IgD-negative memory B cell (primary cell): ENCODE data around the gene C5orf46. TPM values are rescaled to one million over a fixed set of nuclear protein-coding genes. Genes with fewer than 3 reads are reported as not detected.

ENCODE experiments used
- H3K27ac Mint-ChIP-seq, 3 donors: one replicate each; pipeline ENCODE4 v1.8.0; 2020 to 2022; ENCODE audit warnings: mild to moderate bottlenecking in 3 of 3, mixed read lengths in 3 of 3, moderate library complexity in 1 of 3
- H3K27me3 Mint-ChIP-seq: one replicate; pipeline ENCODE4 v1.8.0; 2021; ENCODE audit warnings: mixed read lengths
- H3K36me3 Mint-ChIP-seq: one replicate; pipeline ENCODE4 v1.8.0; 2020; ENCODE audit warnings: mild to moderate bottlenecking, mixed read lengths
- H3K4me1 Mint-ChIP-seq, 3 donors: one replicate each; pipeline ENCODE4 v1.8.0; 2020 to 2022; ENCODE audit warnings: mixed read lengths in 3 of 3, mild to moderate bottlenecking in 1 of 3
- H3K4me3 Mint-ChIP-seq, 4 donors: one replicate each; pipeline ENCODE4 v1.8.0; 2020 to 2022; ENCODE audit warnings: mild to moderate bottlenecking in 4 of 4, mixed read lengths in 4 of 4, moderate library complexity in 3 of 4
- H3K9me3 Mint-ChIP-seq, 3 donors: one replicate each; pipeline ENCODE4 v1.8.0; 2020 to 2021; ENCODE audit warnings: mixed read lengths in 3 of 3, mild to moderate bottlenecking in 1 of 3
- polyA plus RNA-seq: library from polyadenylated mRNA; unstranded; fragments of 300-500 nt; fragmentation: Illumina TruSeq; gene quantifications from one replicate; pipeline ENCODE4 v1.2.3, GENCODE V29; 2021

Gene C5orf46
- polyA plus RNA-seq, 1 donor from 2014 or later: not detected

GRCh38 chr5:147855774-147856069 lies 50.6 kb downstream of the C5orf46 start:
- Mint-ChIP-seq H3K27ac (no peak overlapping the region), H3K27me3 (peaks cover 3% of the 10 kb centered on the region), H3K4me3 (no peak overlapping the region), H3K36me3 (peaks cover 3% of the 10 kb centered on the region), H3K9me3 (peaks cover 0 to 3% (median 0%) of the 10 kb centered on the region in 3 donors), H3K4me1 (no peaks in the 10 kb centered on the region)

- Mint-ChIP-seq H3K9me3 (peaks cover 0 to 3% (median 0%) of the 10 kb centered on the region in 3 donors), H3K4me1 (no peaks in the 10 kb centered on the region), H3K27me3 (peaks cover 3% of the 10 kb centered on the region), H3K4me3 (no peak overlapping the region), H3K27ac (no peak overlapping the region), H3K36me3 (peaks cover 3% of the 10 kb centered on the region)
Measured at GRCh38 chr5:147854894-147855773, 51.2 kb downstream of the C5orf46 start.

GRCh38 chr5:147854331-147854730 lies 52.0 kb downstream of the C5orf46 start:
- Mint-ChIP-seq H3K27me3 (peaks cover 3% of the 10 kb centered on the region), H3K4me1 (no peaks in the 10 kb centered on the region), H3K36me3 (peaks cover 3% of the 10 kb centered on the region), H3K4me3 (no peak overlapping the region), H3K9me3 (peaks cover 0 to 3% (median 0%) of the 10 kb centered on the region in 3 donors), H3K27ac (no peak overlapping the region)

- Mint-ChIP-seq H3K4me1 (no peaks in the 10 kb centered on the region), H3K4me3 (no peak overlapping the region), H3K36me3 (peaks cover 3% of the 10 kb centered on the region), H3K27ac (no peak overlapping the region), H3K27me3 (peaks cover 7% of the 10 kb centered on the region), H3K9me3 (peaks cover 0 to 3% (median 0%) of the 10 kb centered on the region in 3 donors)
Measured at GRCh38 chr5:147853372-147853987, 52.9 kb downstream of the C5orf46 start.

- Mint-ChIP-seq H3K4me3 (no peak overlapping the region), H3K9me3 (peaks cover 0 to 3% (median 0%) of the 10 kb centered on the region in 3 donors), H3K27me3 (peaks cover 8% of the 10 kb centered on the region), H3K4me1 (no peaks in the 10 kb centered on the region), H3K27ac (no peak overlapping the region), H3K36me3 (peaks cover 3% of the 10 kb centered on the region)
Measured at GRCh38 chr5:147852365-147852764, 54.0 kb downstream of the C5orf46 start.

DNA sequence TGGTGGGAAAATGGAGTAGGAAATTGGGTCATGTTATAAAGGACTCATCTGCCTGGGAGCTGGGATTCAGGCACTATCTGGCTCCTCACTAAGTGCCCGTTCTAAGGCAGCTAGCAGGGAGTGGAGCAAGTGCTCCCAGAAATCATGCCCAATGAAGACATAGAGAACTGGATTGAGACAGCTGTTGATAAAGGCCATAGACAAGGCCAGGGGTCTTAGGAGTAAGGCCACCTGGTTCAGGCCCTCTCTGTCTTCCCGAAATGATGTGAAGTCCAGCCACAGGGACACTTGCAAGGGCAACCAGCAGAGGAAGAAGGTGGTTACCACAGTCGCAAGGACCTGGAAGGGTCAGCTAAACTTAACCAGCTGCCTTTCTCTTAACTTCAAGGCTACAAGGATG lies 54.8 kb downstream of the C5orf46 start:
- H3K36me3 Mint-ChIP-seq: peaks cover 3% of the 10 kb centered on the region
- peaks cover 8% of the 10 kb centered on the region for H3K27me3 Mint-ChIP-seq
- no peak overlapping the region for H3K27ac Mint-ChIP-seq
- no peaks in the 10 kb centered on the region for H3K4me1 Mint-ChIP-seq
- peaks cover 0 to 3% (median 0%) of the 10 kb centered on the region in 3 donors for H3K9me3 Mint-ChIP-seq
- no peak overlapping the region for H3K4me3 Mint-ChIP-seq

DNA sequence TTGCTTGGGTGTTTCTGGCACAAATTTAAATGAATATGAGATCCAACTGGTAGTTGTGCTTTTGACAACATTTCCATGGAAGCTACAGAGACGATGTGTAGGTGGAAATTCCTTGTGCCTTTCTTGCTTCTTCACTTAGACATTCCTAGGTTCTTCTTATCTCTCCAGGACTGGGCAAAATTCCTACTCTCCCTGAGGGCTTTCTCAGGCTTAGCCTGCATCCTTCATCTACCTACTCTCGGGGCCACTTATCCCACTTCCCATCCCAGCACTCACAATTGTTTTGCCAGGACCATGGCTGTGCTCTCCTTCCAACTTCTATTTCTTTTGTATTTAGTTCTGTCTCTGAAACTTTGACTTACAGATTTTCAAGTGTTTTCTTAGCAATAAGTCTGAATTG lies 57.1 kb downstream of the C5orf46 start:
- H3K9me3 Mint-ChIP-seq: no peaks in the 10 kb centered on the region
- peaks cover 7% of the 10 kb centered on the region for H3K27me3 Mint-ChIP-seq
- no peak overlapping the region for H3K4me3 Mint-ChIP-seq
- peaks cover 2% of the 10 kb centered on the region for H3K36me3 Mint-ChIP-seq
- no peaks in the 10 kb centered on the region for H3K4me1 Mint-ChIP-seq
- no peak overlapping the region for H3K27ac Mint-ChIP-seq

- Mint-ChIP-seq H3K36me3 (no peaks in the 10 kb centered on the region), H3K9me3 (no peaks in the 10 kb centered on the region), H3K4me1 (no peaks in the 10 kb centered on the region), H3K27me3 (peaks cover 5% of the 10 kb centered on the region), H3K4me3 (no peak overlapping the region), H3K27ac (no peak overlapping the region)
Measured at GRCh38 chr5:147845618-147846017, 60.7 kb downstream of the C5orf46 start.

DNA sequence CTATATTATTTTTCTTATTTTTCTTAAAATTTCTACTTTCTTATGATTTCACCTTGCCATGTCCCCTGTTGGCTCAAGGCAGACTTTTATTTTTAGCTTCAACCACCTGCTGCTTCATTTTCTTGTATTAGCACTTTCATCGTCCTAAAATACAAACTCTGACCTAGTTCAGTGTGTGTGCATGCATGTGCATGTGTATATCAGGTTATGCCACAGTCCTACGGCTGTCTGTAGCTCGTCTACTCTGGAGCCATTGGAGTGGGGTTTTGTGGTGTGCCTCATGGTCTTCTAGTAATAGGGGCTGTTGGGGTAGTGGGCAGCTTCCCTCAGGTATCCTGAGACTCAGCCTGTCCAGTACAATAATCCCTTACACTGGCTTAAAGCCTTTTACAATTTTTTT lies 61.5 kb downstream of the C5orf46 start:
- peaks cover 5% of the 10 kb centered on the region for H3K27me3 Mint-ChIP-seq
- H3K9me3 Mint-ChIP-seq: peaks cover 0 to 1% (median 0%) of the 10 kb centered on the region in 3 donors
- no peaks in the 10 kb centered on the region for H3K4me1 Mint-ChIP-seq
- H3K4me3 Mint-ChIP-seq: no peak overlapping the region
- H3K27ac Mint-ChIP-seq: no peak overlapping the region
- no peaks in the 10 kb centered on the region for H3K36me3 Mint-ChIP-seq

DNA sequence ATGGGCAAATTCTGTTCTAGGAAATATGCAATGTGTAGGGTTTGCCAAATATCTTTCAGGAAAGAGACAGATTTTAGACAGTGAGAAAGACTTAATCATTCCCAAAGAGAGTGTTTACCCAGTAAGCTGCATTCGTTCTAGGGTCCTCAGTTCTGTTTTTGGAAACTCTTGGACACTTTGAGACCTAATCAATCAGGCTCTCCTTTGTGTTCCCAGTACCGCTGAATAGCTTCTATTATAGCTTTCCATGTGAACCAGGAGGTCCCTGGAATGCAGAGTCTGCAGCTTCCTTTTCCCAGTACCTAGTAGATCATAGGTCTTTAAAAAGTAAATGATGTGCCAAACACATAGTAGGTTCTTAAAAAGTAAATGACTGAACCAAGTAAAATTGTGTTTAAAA lies 63.5 kb downstream of the C5orf46 start:
- no peak overlapping the region for H3K4me3 Mint-ChIP-seq
- no peaks in the 10 kb centered on the region for H3K4me1 Mint-ChIP-seq
- H3K27me3 Mint-ChIP-seq: peaks cover 3% of the 10 kb centered on the region
- H3K9me3 Mint-ChIP-seq: peaks cover 1 to 3% (median 3%) of the 10 kb centered on the region in 3 donors
- H3K36me3 Mint-ChIP-seq: no peaks in the 10 kb centered on the region
- no peak overlapping the region for H3K27ac Mint-ChIP-seq

Other genes starting within 250 kb of the C5orf46 start
- 0.14 TPM for gene JAKMIP2, start 123.8 kb downstream of the C5orf46 start, polyA plus RNA-seq
- not detected for gene SPINK1, start 74.9 kb downstream of the C5orf46 start, polyA plus RNA-seq
- not detected for gene SCGB3A2, start 27.8 kb downstream of the C5orf46 start, polyA plus RNA-seq
- gene SPINK5, start 157.4 kb upstream of the C5orf46 start, polyA plus RNA-seq: not detected